Upper lobe of right lung (tissue), 1 donor: ENCODE data around the gene IL31RA. TPM values are rescaled to one million over a fixed set of nuclear protein-coding genes. Genes with fewer than 3 reads are reported as not detected.

Experiments used
- ATAC-seq: fragments of 200-7000 bp; cut with Tn5 transposase; one replicate; pipeline ENCODE4 v1.9.1; 2020; ENCODE audit warnings: mild to moderate bottlenecking, moderate library complexity
- DNase-seq: peaks from one replicate; pipeline ENCODE4 v3.0.0-alpha.2; 2020
- H3K27ac ChIP-seq: fragments of 200-600 bp; one replicate; pipeline ENCODE4 v1.8.0; 2022
- H3K27me3 ChIP-seq: fragments of 200-600 bp; one replicate; pipeline ENCODE4 v1.8.0; 2022; ENCODE audit warnings: mild to moderate bottlenecking
- H3K36me3 ChIP-seq: fragments of 200-600 bp; one replicate; pipeline ENCODE4 v1.8.0; 2022
- H3K4me1 ChIP-seq: fragments of 200-600 bp; one replicate; pipeline ENCODE4 v1.8.0; 2022
- H3K4me3 ChIP-seq: fragments of 200-600 bp; one replicate; pipeline ENCODE4 v1.8.0; 2022; ENCODE audit warnings: mild to moderate bottlenecking
- H3K9me3 ChIP-seq: fragments of 200-600 bp; one replicate; pipeline ENCODE4 v1.8.0; 2022
- CTCF ChIP-seq: fragments of 200-600 bp; IDR thresholded peaks from one replicate; pipeline ENCODE4 v1.8.0; 2022; ENCODE audit warnings: antibody characterized with exemption
- intact Hi-C: fragments of 100-400 bp; cut with DNase I; formaldehyde crosslinking; loops from one replicate; pipeline ENCODE4 v1.11.0; 2022
- total RNA-seq: library from RNA; stranded (reverse); fragmentation: NEBNext Ultra II Directional; extraction: Animal tissue kit (Norgen Biotek cat#: 25700); gene quantifications from one replicate; pipeline ENCODE4 v1.2.1, GENCODE V29; 2021
- donor health status: DM: no; HTN: yes; CAD: no; lungs with severe emphysema.

The IL31RA gene
- total RNA-seq, 1 donor from 2014 or later = 0.14 TPM

DNA sequence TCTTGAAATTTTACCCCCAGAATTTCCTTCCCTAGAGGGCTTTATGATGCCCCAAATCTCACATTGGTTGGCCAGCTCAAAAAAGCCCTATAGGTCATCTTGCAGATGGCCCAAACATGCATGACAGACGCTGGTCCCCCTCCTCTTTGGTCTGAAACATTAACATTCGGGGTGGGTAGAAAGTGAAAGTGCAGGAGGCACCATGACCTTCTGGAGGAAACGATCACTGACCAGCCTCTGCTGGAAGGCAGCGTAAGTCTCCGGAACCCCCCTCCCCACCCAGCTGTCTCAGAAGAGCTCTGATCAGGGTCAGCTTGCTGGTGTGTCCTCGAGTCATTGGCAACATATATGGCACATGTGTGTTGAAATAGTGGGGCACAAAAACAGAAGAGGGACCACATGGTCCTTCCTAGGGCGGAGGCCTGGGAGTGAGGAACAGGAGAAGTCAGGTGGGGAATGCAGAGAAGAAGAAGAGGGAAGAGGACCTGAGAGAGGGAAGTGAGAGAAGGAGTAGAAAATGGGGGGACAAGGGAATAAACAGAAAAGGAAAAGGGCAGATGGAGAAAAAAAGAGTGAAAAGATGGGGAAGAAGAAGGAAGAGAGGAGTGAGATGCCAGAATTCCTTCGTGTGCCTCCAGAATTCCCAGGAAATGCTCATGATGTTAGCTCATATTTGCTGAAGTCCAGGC, 46.2 kb downstream of the IL31RA start:
- H3K4me1 ChIP-seq = no peaks in the 10 kb centered on the region
- no peaks in the 10 kb centered on the region for H3K36me3 ChIP-seq
- DNase-seq (no peak), ATAC-seq (no peak)
- H3K27me3 ChIP-seq = no peaks in the 10 kb centered on the region
- H3K9me3 ChIP-seq = no peaks in the 10 kb centered on the region
- no peak overlapping the region for H3K4me3 ChIP-seq
- no peak overlapping the region for H3K27ac ChIP-seq
- TF ChIP-seq CTCF = no peak
- intact Hi-C loops = no loop called here

- Histone ChIP-seq H3K4me1 (no peaks in the 10 kb centered on the region), H3K9me3 (no peaks in the 10 kb centered on the region), H3K36me3 (no peaks in the 10 kb centered on the region), H3K4me3 (no peak overlapping the region), H3K27ac (no peak overlapping the region), H3K27me3 (no peaks in the 10 kb centered on the region)
- ATAC-seq = peak; percentile 42
- TF ChIP-seq CTCF = no peak
- intact Hi-C loops = no loop called here
- no peak for DNase-seq
Observed at GRCh38 chr5:55897905-55898304, 46.7 kb downstream of the IL31RA start.

GRCh38 chr5:55899344-55899743, 48.2 kb downstream of the IL31RA start:
- no peak for TF ChIP-seq CTCF
- no peaks in the 10 kb centered on the region for H3K36me3 ChIP-seq
- no peak overlapping the region for H3K4me3 ChIP-seq
- H3K4me1 ChIP-seq = no peaks in the 10 kb centered on the region
- no peak for ATAC-seq
- no peak for DNase-seq
- intact Hi-C loops = no loop called here
- H3K27ac ChIP-seq = no peak overlapping the region
- no peaks in the 10 kb centered on the region for H3K27me3 ChIP-seq
- no peaks in the 10 kb centered on the region for H3K9me3 ChIP-seq

- Histone ChIP-seq H3K9me3 (no peaks in the 10 kb centered on the region), H3K27me3 (no peaks in the 10 kb centered on the region), H3K27ac (no peak overlapping the region), H3K4me3 (no peak overlapping the region), H3K4me1 (no peaks in the 10 kb centered on the region), H3K36me3 (no peaks in the 10 kb centered on the region)
- intact Hi-C loops = no loop called here
- TF ChIP-seq CTCF = no peak
- no peak for ATAC-seq
- DNase-seq = no peak
Observed at GRCh38 chr5:55900068-55900467, 48.9 kb downstream of the IL31RA start.

DNA sequence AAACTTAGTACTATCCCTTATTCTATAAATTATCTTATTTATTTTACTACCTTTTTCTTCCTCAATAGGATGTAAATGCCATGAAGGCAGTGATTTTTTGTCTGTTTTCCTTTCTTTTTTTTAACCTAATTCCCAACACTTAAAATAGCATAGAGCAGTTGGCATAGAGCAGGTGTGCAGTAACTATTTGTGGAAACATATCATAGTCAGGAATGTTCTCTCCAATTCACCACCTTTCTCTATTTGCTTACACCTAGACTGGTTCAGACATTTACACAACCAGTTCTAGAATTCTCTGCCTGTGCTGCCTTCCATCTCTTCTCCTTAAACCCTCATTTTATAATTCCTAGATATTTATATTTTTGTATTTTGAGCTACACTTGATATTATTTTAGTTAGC, 49.6 kb downstream of the IL31RA start:
- Histone ChIP-seq H3K27me3 (no peaks in the 10 kb centered on the region), H3K4me3 (no peak overlapping the region), H3K9me3 (no peaks in the 10 kb centered on the region), H3K4me1 (no peaks in the 10 kb centered on the region), H3K27ac (no peak overlapping the region), H3K36me3 (no peaks in the 10 kb centered on the region)
- ATAC-seq (no peak), DNase-seq (no peak)
- intact Hi-C loops = no loop called here
- no peak for TF ChIP-seq CTCF

- Histone ChIP-seq H3K27ac (no peak overlapping the region), H3K27me3 (no peaks in the 10 kb centered on the region), H3K9me3 (no peaks in the 10 kb centered on the region), H3K4me3 (no peak overlapping the region), H3K36me3 (no peaks in the 10 kb centered on the region), H3K4me1 (no peaks in the 10 kb centered on the region)
- DNase-seq (no peak), ATAC-seq (no peak)
- intact Hi-C loops = no loop called here
- TF ChIP-seq CTCF = no peak
Observed at GRCh38 chr5:55902696-55903095, 51.5 kb downstream of the IL31RA start.
